NK-92 treated with Interleukin-12 subunit alpha and Interleukin-12 subunit beta, amount 100 ng/mL, for 24 hours (cell line): Measurements from ENCODE around the gene CTBP2.

Source experiments
- DNase-seq: peaks from one replicate; lab custom pipeline; 2025; lab: John Stamatoyannopoulos, UW

CTBP2 gene

GRCh38 chr10:124977161-124977560 lies 183.2 kb downstream of the CTBP2 start:
- DNase-seq, result no peak

GRCh38 chr10:124975977-124976514 lies 184.3 kb downstream of the CTBP2 start:
- no peak for DNase-seq

GRCh38 chr10:124974131-124974530 lies 186.2 kb downstream of the CTBP2 start:
- no peak for DNase-seq

GRCh38 chr10:124972637-124973036 lies 187.7 kb downstream of the CTBP2 start:
- no peak for DNase-seq

- DNase-seq, result no peak
Observed at GRCh38 chr10:124971276-124971675, 189.1 kb downstream of the CTBP2 start.

- DNase-seq, result no peak
Observed at GRCh38 chr10:124967255-124967654, 193.1 kb downstream of the CTBP2 start.

GRCh38 chr10:124966008-124966407 lies 194.4 kb downstream of the CTBP2 start:
- DNase-seq, result no peak

GRCh38 chr10:124963866-124964720 lies 196.3 kb downstream of the CTBP2 start:
- DNase-seq, result no peak

GRCh38 chr10:124962421-124962820 lies 197.9 kb downstream of the CTBP2 start:
- no peak for DNase-seq

- DNase-seq, result no peak
Observed at GRCh38 chr10:124961248-124961570, 199.2 kb downstream of the CTBP2 start.

- DNase-seq, result no peak
Observed at GRCh38 chr10:124959564-124959963, 200.8 kb downstream of the CTBP2 start.

GRCh38 chr10:124957404-124957947 lies 202.9 kb downstream of the CTBP2 start:
- DNase-seq, result no peak

- no peak for DNase-seq
Observed at GRCh38 chr10:124956764-124957163, 203.6 kb downstream of the CTBP2 start.

- DNase-seq, result no peak
Observed at GRCh38 chr10:124955868-124956267, 204.5 kb downstream of the CTBP2 start.

GRCh38 chr10:124955243-124955642 lies 205.1 kb downstream of the CTBP2 start:
- no peak for DNase-seq

GRCh38 chr10:124953421-124953820 lies 206.9 kb downstream of the CTBP2 start:
- no peak for DNase-seq

- no peak for DNase-seq
Observed at GRCh38 chr10:124952123-124952522, 208.2 kb downstream of the CTBP2 start.

- DNase-seq, result no peak
Observed at GRCh38 chr10:124949543-124949942, 210.8 kb downstream of the CTBP2 start.

GRCh38 chr10:124946945-124947344 lies 213.4 kb downstream of the CTBP2 start:
- no peak for DNase-seq

GRCh38 chr10:124944982-124945381 lies 215.4 kb downstream of the CTBP2 start:
- no peak for DNase-seq

GRCh38 chr10:124943301-124944092 lies 216.9 kb downstream of the CTBP2 start:
- DNase-seq, result no peak

GRCh38 chr10:124942317-124943169 lies 217.8 kb downstream of the CTBP2 start:
- no peak for DNase-seq
